Measurements from ENCODE around the gene C16orf74.

DNA sequence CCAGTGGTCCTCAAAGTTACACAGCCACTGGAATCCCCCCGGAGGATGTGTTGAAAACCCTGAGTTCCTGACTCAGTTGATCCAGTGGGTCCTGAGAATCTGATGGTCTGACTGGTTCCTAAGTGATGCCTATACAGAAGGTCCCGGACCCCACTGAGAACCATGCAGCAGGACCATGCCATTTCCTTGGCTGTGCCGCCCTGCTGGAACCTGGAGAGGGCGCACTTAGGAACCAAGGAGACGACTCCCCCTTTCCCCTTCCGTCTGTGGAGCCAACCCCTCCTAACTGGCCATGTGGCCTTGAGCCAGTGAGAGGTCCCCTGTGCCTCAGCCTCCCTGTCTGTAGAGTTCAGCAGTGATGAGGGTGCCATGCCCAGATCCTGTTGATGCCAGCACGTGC is 22.0 kb downstream of the C16orf74 start:
- TF ChIP-seq, protein P1, sequence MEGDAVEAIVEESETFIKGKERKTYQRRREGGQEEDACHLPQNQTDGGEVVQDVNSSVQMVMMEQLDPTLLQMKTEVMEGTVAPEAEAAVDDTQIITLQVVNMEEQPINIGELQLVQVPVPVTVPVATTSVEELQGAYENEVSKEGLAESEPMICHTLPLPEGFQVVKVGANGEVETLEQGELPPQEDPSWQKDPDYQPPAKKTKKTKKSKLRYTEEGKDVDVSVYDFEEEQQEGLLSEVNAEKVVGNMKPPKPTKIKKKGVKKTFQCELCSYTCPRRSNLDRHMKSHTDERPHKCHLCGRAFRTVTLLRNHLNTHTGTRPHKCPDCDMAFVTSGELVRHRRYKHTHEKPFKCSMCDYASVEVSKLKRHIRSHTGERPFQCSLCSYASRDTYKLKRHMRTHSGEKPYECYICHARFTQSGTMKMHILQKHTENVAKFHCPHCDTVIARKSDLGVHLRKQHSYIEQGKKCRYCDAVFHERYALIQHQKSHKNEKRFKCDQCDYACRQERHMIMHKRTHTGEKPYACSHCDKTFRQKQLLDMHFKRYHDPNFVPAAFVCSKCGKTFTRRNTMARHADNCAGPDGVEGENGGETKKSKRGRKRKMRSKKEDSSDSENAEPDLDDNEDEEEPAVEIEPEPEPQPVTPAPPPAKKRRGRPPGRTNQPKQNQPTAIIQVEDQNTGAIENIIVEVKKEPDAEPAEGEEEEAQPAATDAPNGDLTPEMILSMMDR (IDR thresholded peaks at IDR 0.05): peak; percentile 28; the same call in 1 of the 2 replicates
- TF ChIP-seq ZFX (IDR thresholded peaks at IDR 0.05; ENCODE audit: borderline replicate concordance): no peak

Data from 22Rv1 (cell line).